CD4-positive, alpha-beta T cell (primary cell): ENCODE measurements around the gene MSH2. TPM values are rescaled to one million over a fixed set of nuclear protein-coding genes. Genes with fewer than 3 reads are reported as not detected.
"Not testable (repeated sequence)": the region's sequence is repeated elsewhere in the genome, so short reads cannot be mapped to it uniquely, and the experiment has no call there.

ENCODE experiments used
- ATAC-seq: fragments of 200-7000 bp; cut with Tn5 transposase; one replicate; pipeline ENCODE4 v1.10.0; 2022; ENCODE audit warnings: mild to moderate bottlenecking; ENCODE audit not compliant: poor library complexity
- CTCF ChIA-PET: fragments of 350-600 bp; sonication (Branson Sonifier 250); formaldehyde crosslinking; loops from one replicate; lab custom pipeline; 2021; ENCODE audit warnings: antibody characterized with exemption, inconsistent platforms; lab: Charles Lee
- POLR2A ChIA-PET: fragments of 350-600 bp; sonication (Branson Sonifier 250); formaldehyde crosslinking; loops from one replicate; lab custom pipeline; 2021; ENCODE audit warnings: antibody characterized with exemption, inconsistent platforms; lab: Charles Lee
- DNase-seq, 14 experiments: peaks; one replicate each; pipeline ENCODE4 v3.0.0-alpha.2; 2013 to 2020; ENCODE audit warnings: mixed read lengths in 2 of 14
- H3K27ac ChIP-seq, 2 donors: one replicate each; pipeline versions ENCODE4 v1.5.1 to v1.7.0; 2013; ENCODE audit warnings: low read length in 2 of 2, low read depth in 1 of 2, mild to moderate bottlenecking in 1 of 2
- H3K27me3 ChIP-seq, 2 experiments: 1 replicate in 1 of 2; 2 replicates in 1 of 2; pipeline versions ENCODE4 v1.6.1 to v1.7.0; 2013; ENCODE audit warnings: low read length in 2 of 2, control low read depth in 1 of 2, mild to moderate bottlenecking in 1 of 2, moderate library complexity in 1 of 2; ENCODE audit not compliant: insufficient read depth in 2 of 2, control insufficient read depth in 1 of 2
- H3K36me3 ChIP-seq: one replicate; pipeline ENCODE4 v1.6.1; 2013; ENCODE audit warnings: low read length, control low read depth; ENCODE audit not compliant: insufficient read depth
- H3K4me1 ChIP-seq: one replicate; pipeline ENCODE4 v1.6.1; 2013; ENCODE audit warnings: low read length, control low read depth; ENCODE audit not compliant: insufficient read depth
- H3K4me3 ChIP-seq: one replicate; pipeline ENCODE4 v1.5.1; 2013; ENCODE audit warnings: mild to moderate bottlenecking, low read length, moderate library complexity
- H3K9me3 ChIP-seq, 2 experiments: 1 replicate in 1 of 2; 2 replicates in 1 of 2; pipeline versions ENCODE4 v1.6.1 to v1.7.0; 2013; ENCODE audit warnings: low read length in 2 of 2, mild to moderate bottlenecking in 2 of 2, control low read depth in 1 of 2, moderate library complexity in 1 of 2; ENCODE audit not compliant: control insufficient read depth in 1 of 2, insufficient read depth in 1 of 2
- H3K27ac Mint-ChIP-seq: one replicate; pipeline ENCODE4 v1.8.0; 2020; ENCODE audit warnings: mixed read lengths
- H3K27me3 Mint-ChIP-seq: one replicate; pipeline ENCODE4 v1.8.0; 2021; ENCODE audit warnings: mixed read lengths
- H3K36me3 Mint-ChIP-seq: one replicate; pipeline ENCODE4 v1.8.0; 2021; ENCODE audit warnings: low read depth, mixed read lengths
- H3K4me1 Mint-ChIP-seq: one replicate; pipeline ENCODE4 v1.8.0; 2021; ENCODE audit warnings: low read depth, mixed read lengths
- H3K4me3 Mint-ChIP-seq: one replicate; pipeline ENCODE4 v1.8.0; 2020; ENCODE audit warnings: mild to moderate bottlenecking, mixed read lengths
- H3K9me3 Mint-ChIP-seq: one replicate; pipeline ENCODE4 v1.8.0; 2020; ENCODE audit warnings: mixed read lengths
- CTCF ChIP-seq: fragments of 200-600 bp; IDR thresholded peaks from one replicate; pipeline ENCODE4 v1.8.0; 2022; ENCODE audit warnings: antibody characterized with exemption, mild to moderate bottlenecking
- intact Hi-C, 2 experiments: fragments of 100-400 bp; cut with DNase I in 1 of 2; cut with micrococcal nuclease in 1 of 2; formaldehyde crosslinking; loops; one replicate each; pipeline versions ENCODE4 v1.15.1 to v1.9.0; 2023 to 2025; cut with DNase I, micrococcal nuclease
- total RNA-seq, 174 experiments: library from RNA in 2 of 174; stranded (reverse) in 2 of 174; gene quantifications; one replicate each; pipeline ENCODE4 v1.2.3 and lab custom pipeline; 2021 to 2026

MSH2 gene
- total RNA-seq, 2 experiments from 2014 or later: 7.1 to 8.2 TPM

DNA sequence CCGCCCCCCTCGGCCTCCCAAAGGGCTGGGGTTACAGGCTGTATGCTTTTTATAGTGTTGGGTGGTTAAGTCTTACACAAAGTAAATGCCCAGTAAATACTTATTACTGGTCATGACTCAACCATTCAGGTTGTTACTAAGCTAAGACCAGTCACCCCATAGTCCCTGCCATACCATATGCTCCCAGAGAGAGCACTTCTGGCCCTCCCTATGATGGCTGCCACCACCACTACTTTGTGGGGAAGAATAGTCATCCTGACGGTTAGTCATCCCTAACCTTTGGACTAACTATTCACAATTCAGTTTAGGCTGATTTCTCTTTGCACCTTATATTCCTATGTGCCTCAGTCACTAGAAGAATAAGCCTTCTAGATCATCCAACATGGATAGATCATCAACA is 42.0 kb upstream of the MSH2 start:
- CTCF ChIA-PET: interaction anchor here (0.7 kb wide), 1 partner anchor 1438 kb away, joined by 3 read pairs; no protein-coding TSS in a partner anchor
- H3K4me3 ChIP-seq: no peak overlapping the region
- TF ChIP-seq CTCF: no peak
- H3K4me1 ChIP-seq: no peaks in the 10 kb centered on the region
- POLR2A ChIA-PET: no interaction called here
- H3K9me3 ChIP-seq: no peaks in the 10 kb centered on the region
- no peak overlapping the region for H3K27ac Mint-ChIP-seq
- H3K4me1 Mint-ChIP-seq: no peaks in the 10 kb centered on the region
- ATAC-seq: no peak
- H3K27ac ChIP-seq: no peak overlapping the region
- H3K27me3 Mint-ChIP-seq: peaks cover 9% of the 10 kb centered on the region
- H3K9me3 Mint-ChIP-seq: no peaks in the 10 kb centered on the region
- no peak overlapping the region for H3K4me3 Mint-ChIP-seq
- DNase-seq: no peak
- H3K36me3 Mint-ChIP-seq: no peaks in the 10 kb centered on the region
- H3K36me3 ChIP-seq: no peaks in the 10 kb centered on the region
- intact Hi-C loops: no loop called here
- no peaks in the 10 kb centered on the region for H3K27me3 ChIP-seq

DNA sequence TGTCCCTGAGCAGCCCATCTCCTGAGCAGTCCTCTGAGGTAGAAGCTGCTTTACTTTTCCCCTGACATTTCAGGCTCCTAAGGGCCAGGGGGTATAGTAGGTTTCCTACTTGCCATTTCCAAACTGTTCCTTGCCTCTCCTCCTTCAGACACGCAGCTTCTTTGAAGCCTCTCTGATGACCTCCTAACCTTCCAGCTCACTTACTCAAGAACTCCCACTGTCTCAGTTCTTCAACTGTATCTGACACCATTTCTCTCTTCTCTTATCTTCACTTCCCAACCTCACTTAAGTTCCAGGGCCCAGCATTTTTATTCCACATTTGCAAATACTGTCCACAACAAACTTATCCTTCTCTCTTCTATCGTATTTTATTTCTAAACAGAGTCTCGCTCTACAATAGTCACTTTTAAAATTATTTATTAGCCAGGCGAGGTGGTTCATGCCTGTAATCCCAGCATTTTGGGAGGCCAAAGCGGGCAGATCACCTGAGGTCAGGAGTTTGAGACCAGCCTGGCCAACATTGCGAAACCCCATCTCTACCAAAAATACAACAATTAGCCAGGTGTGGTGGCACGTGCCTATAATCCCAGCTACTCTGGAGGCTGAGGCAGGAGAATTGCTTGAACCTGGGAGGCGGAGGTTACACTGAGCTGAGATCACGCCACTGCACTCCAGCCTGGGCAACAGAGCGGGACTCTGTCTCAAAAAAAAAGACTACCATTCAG is 41.3 kb upstream of the MSH2 start:
- H3K36me3 Mint-ChIP-seq, H3K27ac ChIP-seq, intact Hi-C loops, H3K27me3 ChIP-seq, H3K4me3 Mint-ChIP-seq, ATAC-seq, H3K27me3 Mint-ChIP-seq, H3K9me3 ChIP-seq, H3K4me3 ChIP-seq, DNase-seq, POLR2A ChIA-PET, H3K36me3 ChIP-seq, H3K4me1 ChIP-seq, CTCF ChIA-PET, H3K9me3 Mint-ChIP-seq, H3K4me1 Mint-ChIP-seq, H3K27ac Mint-ChIP-seq: not testable (repeated sequence)

DNA sequence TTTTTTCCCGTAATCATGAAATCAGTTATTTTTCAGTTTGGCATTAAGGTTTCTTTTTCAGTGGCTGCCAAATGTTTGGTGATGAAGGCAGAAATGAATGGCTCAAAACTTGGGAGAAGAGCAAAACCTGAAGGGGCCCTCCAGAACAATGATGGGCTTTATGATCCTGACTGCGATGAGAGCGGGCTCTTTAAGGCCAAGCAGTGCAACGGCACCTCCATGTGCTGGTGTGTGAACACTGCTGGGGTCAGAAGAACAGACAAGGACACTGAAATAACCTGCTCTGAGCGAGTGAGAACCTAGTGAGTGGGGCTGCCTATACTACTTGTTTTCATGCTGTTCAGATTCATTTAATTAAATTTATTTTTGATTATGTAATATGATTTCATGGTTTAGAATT is 29.2 kb upstream of the MSH2 start:
- no peak overlapping the region for H3K4me3 ChIP-seq
- DNase-seq: no peak
- Mint-ChIP-seq H3K4me3 (no peak overlapping the region), H3K36me3 (no peaks in the 10 kb centered on the region), H3K27me3 (peaks cover 17% of the 10 kb centered on the region), H3K27ac (no peak overlapping the region), H3K4me1 (no peaks in the 10 kb centered on the region), H3K9me3 (no peaks in the 10 kb centered on the region)
- no peak for ATAC-seq
- peaks cover 0 to 6% of the 10 kb centered on the region in 2 experiments for H3K9me3 ChIP-seq
- ChIA-PET CTCF (no interaction called here), POLR2A (no interaction called here)
- peaks cover 9 to 18% of the 10 kb centered on the region in 2 experiments for H3K27me3 ChIP-seq
- no peak overlapping the region for H3K27ac ChIP-seq
- peaks cover 11% of the 10 kb centered on the region for H3K4me1 ChIP-seq
- no peak for TF ChIP-seq CTCF
- H3K36me3 ChIP-seq: no peaks in the 10 kb centered on the region
- intact Hi-C loops: no loop called here

DNA sequence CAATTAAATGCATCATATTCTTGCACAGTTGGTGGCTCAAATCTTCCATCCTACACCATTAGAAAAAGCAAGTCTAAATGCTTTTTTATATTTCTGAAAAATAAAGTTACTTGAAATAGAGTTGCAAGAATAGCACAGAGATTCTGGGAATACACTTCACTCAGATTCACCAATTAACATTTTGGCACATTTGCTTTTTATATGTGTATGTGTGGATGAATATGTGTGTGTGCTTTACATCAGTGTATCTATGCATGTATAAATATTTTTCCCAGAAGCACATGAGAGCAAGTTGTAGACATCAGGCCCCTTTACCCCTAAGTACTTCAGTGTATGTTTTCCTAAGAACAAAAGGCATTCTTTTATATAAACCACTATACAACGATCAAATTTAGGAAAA is 27.6 kb upstream of the MSH2 start:
- Histone ChIP-seq H3K27ac (no peak overlapping the region), H3K4me1 (no peaks in the 10 kb centered on the region), H3K4me3 (no peak overlapping the region), H3K27me3 (peaks cover 3 to 11% of the 10 kb centered on the region in 2 experiments), H3K9me3 (no peaks in the 10 kb centered on the region), H3K36me3 (no peaks in the 10 kb centered on the region)
- POLR2A ChIA-PET: no interaction called here
- H3K9me3 Mint-ChIP-seq: no peaks in the 10 kb centered on the region
- no peak overlapping the region for H3K4me3 Mint-ChIP-seq
- DNase-seq (no peak), ATAC-seq (no peak)
- H3K36me3 Mint-ChIP-seq: no peaks in the 10 kb centered on the region
- H3K4me1 Mint-ChIP-seq: no peaks in the 10 kb centered on the region
- TF ChIP-seq CTCF: no peak
- peaks cover 19% of the 10 kb centered on the region for H3K27me3 Mint-ChIP-seq
- H3K27ac Mint-ChIP-seq: no peak overlapping the region
- CTCF ChIA-PET: no interaction called here
- intact Hi-C loops: no loop called here
